Measurements from ENCODE around the gene C1orf105.

The C1orf105 gene

GRCh38 chr1:172380441-172381244, 39.8 kb upstream of the C1orf105 start:
- no peak overlapping the region for H3K27ac ChIP-seq
- no peak for TF ChIP-seq ZFX (IDR thresholded peaks at IDR 0.05)
- no peak for TF ChIP-seq CTCF (conservative IDR thresholded peaks at IDR 0.05)

DNA sequence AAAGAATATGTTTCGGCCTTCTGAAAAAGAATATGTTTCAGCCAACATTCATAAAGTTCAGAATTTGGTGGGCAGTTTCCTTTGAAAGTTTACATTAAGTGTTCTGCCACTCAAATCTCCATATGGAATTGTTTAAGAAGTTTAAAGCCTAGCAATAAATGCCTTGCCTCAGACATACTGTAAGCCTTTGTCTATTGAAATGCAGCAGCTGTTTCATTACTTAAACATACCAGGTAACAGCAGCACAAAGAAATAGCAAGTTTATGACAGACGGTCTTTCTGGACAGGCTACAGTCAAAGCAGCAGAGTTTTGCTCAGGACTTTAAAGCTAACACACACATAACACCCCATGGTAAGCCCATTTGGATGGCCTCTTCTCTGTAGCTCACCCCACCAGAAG, 38.5 kb upstream of the C1orf105 start:
- no peak overlapping the region for H3K27ac ChIP-seq

GRCh38 chr1:172382406-172382805, 38.1 kb upstream of the C1orf105 start:
- no peak overlapping the region for H3K27ac ChIP-seq
- no peak for TF ChIP-seq CTCF (conservative IDR thresholded peaks at IDR 0.05)
- TF ChIP-seq ZFX (IDR thresholded peaks at IDR 0.05) = no peak

More for the DNA sequence above, 38.5 kb upstream of the C1orf105 start:
- TF ChIP-seq CTCF (conservative IDR thresholded peaks at IDR 0.05) = no peak

GRCh38 chr1:172382990-172383389, 37.5 kb upstream of the C1orf105 start:
- H3K27ac ChIP-seq = no peak overlapping the region
- no peak for TF ChIP-seq ZFX (IDR thresholded peaks at IDR 0.05)
- TF ChIP-seq CTCF (conservative IDR thresholded peaks at IDR 0.05) = no peak

GRCh38 chr1:172383536-172383935, 36.9 kb upstream of the C1orf105 start:
- no peak overlapping the region for H3K27ac ChIP-seq
- TF ChIP-seq ZFX (IDR thresholded peaks at IDR 0.05) (no peak), CTCF (conservative IDR thresholded peaks at IDR 0.05) (no peak)

GRCh38 chr1:172384656-172385055, 35.8 kb upstream of the C1orf105 start:
- H3K27ac ChIP-seq = no peak overlapping the region
- TF ChIP-seq ZFX (IDR thresholded peaks at IDR 0.05) (no peak), CTCF (conservative IDR thresholded peaks at IDR 0.05) (no peak)

DNA sequence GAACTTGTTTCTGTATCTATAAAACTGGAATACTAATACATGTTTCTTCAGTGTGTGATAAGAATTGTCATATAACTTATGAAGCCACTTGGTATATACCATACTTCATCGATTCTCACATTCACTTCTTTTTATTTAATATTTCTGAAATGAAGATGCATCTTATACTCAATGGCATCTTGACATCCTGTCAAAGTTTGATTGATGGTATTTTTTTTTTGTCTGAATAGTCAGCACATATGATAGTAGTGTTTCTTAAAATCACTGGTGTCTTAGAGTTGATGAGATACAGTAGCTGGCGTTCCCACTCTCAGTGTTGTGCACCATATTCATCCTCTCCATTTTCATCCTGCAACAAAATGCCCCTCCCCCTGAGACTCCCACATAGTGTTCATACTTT, 34.4 kb upstream of the C1orf105 start:
- no peak overlapping the region for H3K27ac ChIP-seq
- TF ChIP-seq ZFX (IDR thresholded peaks at IDR 0.05) = no peak
- no peak for TF ChIP-seq CTCF (conservative IDR thresholded peaks at IDR 0.05)
